HepG2 (cell line): ENCODE measurements around the gene SHMT1. TPM values are rescaled to one million over a fixed set of nuclear protein-coding genes. Genes with fewer than 3 reads are reported as not detected.

Experiments used
- CSRNP2 ChIP-seq: sonication (generic); formaldehyde crosslinking; conservative IDR thresholded peaks from 2 replicates; pipeline ENCODE4 v1.8.0; 2022; ENCODE audit warnings: low read depth, missing genetic modification reagents
- ETS1 ChIP-seq: sonication (generic); formaldehyde crosslinking; IDR thresholded peaks from 2 replicates; pipeline ENCODE4 v1.4.0; 2020; ENCODE audit warnings: missing genetic modification reagents
- GPBP1L1 ChIP-seq: sonication (generic); formaldehyde crosslinking; IDR thresholded peaks from 2 replicates; pipeline ENCODE4 v1.5.0; 2020; ENCODE audit warnings: mild to moderate bottlenecking, missing genetic modification reagents
- HNF4A ChIP-seq: sonication (generic); formaldehyde crosslinking; IDR thresholded peaks from 2 replicates; pipeline ENCODE4 v1.4.0; 2020; ENCODE audit warnings: missing genetic modification reagents
- NFIB ChIP-seq: sonication (generic); formaldehyde crosslinking; IDR thresholded peaks from 2 replicates; pipeline ENCODE4 v1.9.0; 2021; ENCODE audit warnings: missing genetic modification reagents, mild to moderate bottlenecking, borderline replicate concordance
- NFKBIZ ChIP-seq: IDR thresholded peaks from 2 replicates; pipeline ENCODE4 v1.6.1; 2018; ENCODE audit warnings: missing genetic modification reagents, missing compliant biosample characterization
- NONO ChIP-seq, 2 experiments: fragments of 450-650 bp in 1 of 2; sonication (generic) in 1 of 2; formaldehyde crosslinking in 1 of 2; IDR thresholded peaks in 1 of 2; conservative IDR thresholded peaks in 1 of 2; 2 replicates each; pipeline versions ENCODE4 v1.6.1 to v1.8.0; 2017 to 2022; ENCODE audit warnings: mild to moderate bottlenecking in 1 of 2, missing genetic modification reagents in 1 of 2, moderate library complexity in 1 of 2
- RXRA ChIP-seq: sonication (generic); formaldehyde crosslinking; IDR thresholded peaks from 2 replicates; pipeline ENCODE4 v1.5.1; 2020; ENCODE audit warnings: missing genetic modification reagents
- SRF ChIP-seq: IDR thresholded peaks from 2 replicates; pipeline ENCODE4 v1.6.1; 2011; ENCODE audit warnings: mild to moderate bottlenecking, low read depth, low read length, moderate library complexity
- SYNCRIP ChIP-seq: fragments of 200-400 bp; formaldehyde crosslinking; IDR thresholded peaks from 2 replicates; pipeline ENCODE4 v1.6.1; 2018; ENCODE audit warnings: mild to moderate bottlenecking, low read depth, low read length; ENCODE audit not compliant: insufficient read depth
- WIZ ChIP-seq: sonication (generic); formaldehyde crosslinking; IDR thresholded peaks from 2 replicates; pipeline ENCODE4 v1.5.1; 2020; ENCODE audit warnings: mild to moderate bottlenecking, missing genetic modification reagents
- YEATS2 ChIP-seq: sonication (generic); formaldehyde crosslinking; IDR thresholded peaks from 2 replicates; pipeline ENCODE4 v1.4.0; 2020; ENCODE audit warnings: missing genetic modification reagents, borderline replicate concordance
- ZNF180 ChIP-seq: sonication (generic); formaldehyde crosslinking; IDR thresholded peaks from 2 replicates; pipeline ENCODE4 v1.4.0; 2020; ENCODE audit warnings: low read depth, missing genetic modification reagents, borderline replicate concordance
- ZNF251 ChIP-seq: sonication (generic); formaldehyde crosslinking; IDR thresholded peaks from 2 replicates; pipeline ENCODE4 v1.9.0; 2021; ENCODE audit warnings: mild to moderate bottlenecking, missing genetic modification reagents
- ZNF563 ChIP-seq: sonication (generic); formaldehyde crosslinking; IDR thresholded peaks from 2 replicates; pipeline ENCODE4 v1.8.0; 2022; ENCODE audit warnings: mild to moderate bottlenecking, moderate library complexity, missing genetic modification reagents
- polyA plus RNA-seq, 8 experiments: library from polyadenylated mRNA; depleted of rRNA in 3 of 8; stranded (reverse) in 7 of 8; unstranded in 1 of 8; fragments of >200 nt; fragmentation: Illumina TruSeq in 4 of 8; extraction: Trizol in 4 of 8; gene quantifications; 2 replicates each; pipeline versions ENCODE4 v1.2.1 to v1.2.3, GENCODE V29; 2011 to 2016; ENCODE audit warnings: low read depth in 4 of 8, missing spikeins in 1 of 8, mixed read lengths in 1 of 8; ENCODE audit not compliant: insufficient read depth in 1 of 8
- total RNA-seq, 5 experiments: library from RNA; depleted of rRNA; stranded (reverse); fragments of >200 nt; fragmentation: Illumina TruSeq; extraction: Trizol; gene quantifications; 2 replicates each; pipeline ENCODE4 v1.2.3, GENCODE V29; 2016; ENCODE audit warnings: low read depth in 1 of 5
- TF ChIP-seq, protein P1 (sequence below): sonication (generic); formaldehyde crosslinking; IDR thresholded peaks from 2 replicates; pipeline ENCODE4 v1.5.1; 2020; ENCODE audit warnings: missing genetic modification reagents, mild to moderate bottlenecking, borderline replicate concordance
- TF ChIP-seq, protein P2 (sequence below): sonication (generic); formaldehyde crosslinking; IDR thresholded peaks from 2 replicates; pipeline ENCODE4 v1.4.0; 2020; ENCODE audit warnings: low read depth, mild to moderate bottlenecking, missing genetic modification reagents
- TF ChIP-seq, protein P3 (sequence below): IDR thresholded peaks from 2 replicates; pipeline ENCODE4 v1.6.1; 2016

SHMT1 gene
- total and polyA plus RNA-seq, 2 of the 13 experiments (the other 11 are each of a cell fraction or from before 2014, with no cell fraction given), result 21.3 to 48.8 TPM

DNA sequence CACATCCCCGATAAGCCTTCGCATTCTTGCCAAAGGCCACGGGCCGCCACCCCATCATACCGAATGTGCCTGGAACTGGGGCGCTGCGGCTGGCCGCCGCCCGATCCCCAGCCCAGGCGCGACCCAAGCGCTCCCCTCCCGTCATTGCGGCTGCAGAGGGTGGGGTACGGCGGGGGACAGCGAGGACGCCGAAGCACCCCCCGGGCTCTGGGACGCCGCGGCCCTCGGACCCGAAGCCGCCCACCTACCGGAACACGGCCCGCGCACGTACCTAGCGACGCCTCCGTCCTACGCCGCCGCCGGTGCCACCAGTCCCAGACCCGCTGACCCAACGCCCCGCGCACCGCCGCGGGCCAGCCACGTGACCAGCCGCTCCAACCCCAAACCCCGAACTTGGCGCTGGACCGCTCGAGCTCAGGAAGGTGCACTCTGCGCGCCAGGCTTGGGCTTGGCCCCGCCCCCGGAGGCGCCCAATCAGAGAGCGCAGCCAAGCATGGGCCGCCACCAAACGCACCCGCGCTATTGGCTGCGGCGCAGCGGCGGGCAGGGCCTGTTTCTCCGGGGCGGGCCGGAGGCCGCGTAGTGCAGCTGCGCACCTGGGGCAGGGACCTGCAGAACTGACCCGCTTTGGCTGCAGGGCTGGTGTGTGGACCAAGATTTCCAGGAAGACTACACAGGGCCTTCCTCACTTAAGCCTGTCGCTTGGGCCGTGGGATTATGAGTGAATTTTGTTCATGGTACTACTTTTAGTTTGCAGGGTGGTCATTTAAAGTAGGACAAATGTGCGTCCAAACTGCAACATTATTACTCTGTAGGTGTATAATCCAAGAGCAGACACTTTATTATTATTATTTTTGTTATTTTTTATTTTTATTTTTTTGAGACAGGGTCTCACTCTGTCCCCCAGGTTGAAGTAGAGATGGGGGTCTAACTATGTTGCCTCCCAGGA, at the start of gene SHMT1 (continued):
- TF ChIP-seq ZNF180 (CRISPR knock-in tag) (peak; percentile 35; the same call in 1 of the 2 replicates), SYNCRIP (no peak), HNF4A (CRISPR knock-in tag) (peak; percentile 50; the same call in 1 of the 2 replicates), SRF (peak; percentile 48; the same call in 1 of the 2 replicates), CSRNP2 (CRISPR knock-in tag) (no peak), NFKBIZ (CRISPR knock-in tag) (no peak), ZNF251 (CRISPR knock-in tag) (no peak), YEATS2 (CRISPR knock-in tag) (no peak), ZNF563 (peak; percentile 82; the same call in 1 of the 2 replicates), WIZ (CRISPR knock-in tag) (peak; percentile 87; the same call in 1 of the 2 replicates), NONO (IDR thresholded peaks at IDR 0.05) (no peak), NONO (CRISPR knock-in tag; conservative IDR thresholded peaks at IDR 0.05) (peak; percentile 86), ETS1 (CRISPR knock-in tag) (no peak), GPBP1L1 (CRISPR knock-in tag) (no peak), RXRA (peak; percentile 27; the same call in 1 of the 2 replicates), NFIB (CRISPR knock-in tag) (no peak)
- TF ChIP-seq, protein P1, sequence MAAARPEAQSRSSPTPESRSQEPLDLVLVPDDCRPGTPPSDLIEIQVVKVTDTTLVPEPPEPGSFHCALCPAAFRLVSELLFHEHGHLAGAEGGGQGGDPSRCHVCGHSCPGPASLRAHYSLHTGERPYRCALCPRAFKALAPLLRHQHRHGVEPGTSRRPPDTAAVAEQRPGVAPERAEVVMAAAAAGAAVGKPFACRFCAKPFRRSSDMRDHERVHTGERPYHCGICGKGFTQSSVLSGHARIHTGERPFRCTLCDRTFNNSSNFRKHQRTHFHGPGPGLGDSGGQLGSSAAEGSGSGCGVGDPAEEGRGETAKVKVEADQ (CRISPR knock-in tag), result peak; percentile 79; the same call in 1 of the 2 replicates
- TF ChIP-seq, protein P2, sequence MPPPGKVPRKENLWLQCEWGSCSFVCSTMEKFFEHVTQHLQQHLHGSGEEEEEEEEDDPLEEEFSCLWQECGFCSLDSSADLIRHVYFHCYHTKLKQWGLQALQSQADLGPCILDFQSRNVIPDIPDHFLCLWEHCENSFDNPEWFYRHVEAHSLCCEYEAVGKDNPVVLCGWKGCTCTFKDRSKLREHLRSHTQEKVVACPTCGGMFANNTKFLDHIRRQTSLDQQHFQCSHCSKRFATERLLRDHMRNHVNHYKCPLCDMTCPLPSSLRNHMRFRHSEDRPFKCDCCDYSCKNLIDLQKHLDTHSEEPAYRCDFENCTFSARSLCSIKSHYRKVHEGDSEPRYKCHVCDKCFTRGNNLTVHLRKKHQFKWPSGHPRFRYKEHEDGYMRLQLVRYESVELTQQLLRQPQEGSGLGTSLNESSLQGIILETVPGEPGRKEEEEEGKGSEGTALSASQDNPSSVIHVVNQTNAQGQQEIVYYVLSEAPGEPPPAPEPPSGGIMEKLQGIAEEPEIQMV (CRISPR knock-in tag), result no peak; the same call in 1 of the 2 replicates
- TF ChIP-seq, protein P3, sequence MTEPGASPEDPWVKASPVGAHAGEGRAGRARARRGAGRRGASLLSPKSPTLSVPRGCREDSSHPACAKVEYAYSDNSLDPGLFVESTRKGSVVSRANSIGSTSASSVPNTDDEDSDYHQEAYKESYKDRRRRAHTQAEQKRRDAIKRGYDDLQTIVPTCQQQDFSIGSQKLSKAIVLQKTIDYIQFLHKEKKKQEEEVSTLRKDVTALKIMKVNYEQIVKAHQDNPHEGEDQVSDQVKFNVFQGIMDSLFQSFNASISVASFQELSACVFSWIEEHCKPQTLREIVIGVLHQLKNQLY (CRISPR knock-in tag), result peak; percentile 48; the same call in 1 of the 2 replicates
